HG03521 (cell line): Measurements from ENCODE around the gene BCKDHA.

Experiments used
- ATAC-seq: cut with Tn5 transposase; IDR thresholded peaks from one replicate; pipeline ENCODE4 v1.9.1; 2021; ENCODE audit warnings: mild to moderate bottlenecking, moderate library complexity; ENCODE audit not compliant: unreplicated experiment

The BCKDHA gene

GRCh38 chr19:41397086-41398049 lies at the start of gene BCKDHA, which contains the start of gene EXOSC5:
TSS of gene BCKDHA (plus strand) at chr19:41397818. CDS start at chr19:41397828, 10 bp downstream.
TSS of gene EXOSC5 (minus strand) at chr19:41397359. CDS start at chr19:41397328, 31 bp downstream.
- ATAC-seq: peak; percentile 94

GRCh38 chr19:41350735-41351338 lies 46.8 kb upstream of the BCKDHA start:
- ATAC-seq: no peak

GRCh38 chr19:41351339-41352245 lies 46.0 kb upstream of the BCKDHA start:
- peak; percentile 35 for ATAC-seq

DNA sequence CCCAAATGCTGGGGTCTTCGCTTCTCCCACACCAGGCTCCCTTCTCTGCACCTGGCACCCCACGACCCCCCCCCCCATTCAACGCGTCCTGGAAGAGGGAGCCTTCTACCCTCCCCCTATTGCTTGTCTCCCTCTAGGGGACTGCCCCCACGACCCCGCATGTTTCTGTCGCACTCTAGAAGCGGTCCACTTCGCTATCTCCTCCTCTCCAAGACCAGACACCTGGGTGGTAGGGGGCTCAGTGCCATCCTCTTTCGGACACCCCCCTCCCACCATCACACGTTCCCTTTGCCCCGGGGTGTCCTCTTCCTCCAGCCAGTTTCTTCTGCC lies 45.4 kb upstream of the BCKDHA start:
- ATAC-seq: no peak

- no peak for ATAC-seq
Measured at GRCh38 chr19:41352609-41353465, 44.8 kb upstream of the BCKDHA start.

GRCh38 chr19:41353466-41354342 lies 43.9 kb upstream of the BCKDHA start, which contains the start of gene TGFB1:
TSS of gene TGFB1 (minus strand) at chr19:41353922. CDS start at chr19:41353044, 878 bp downstream.
- peak; percentile 42 for ATAC-seq

DNA sequence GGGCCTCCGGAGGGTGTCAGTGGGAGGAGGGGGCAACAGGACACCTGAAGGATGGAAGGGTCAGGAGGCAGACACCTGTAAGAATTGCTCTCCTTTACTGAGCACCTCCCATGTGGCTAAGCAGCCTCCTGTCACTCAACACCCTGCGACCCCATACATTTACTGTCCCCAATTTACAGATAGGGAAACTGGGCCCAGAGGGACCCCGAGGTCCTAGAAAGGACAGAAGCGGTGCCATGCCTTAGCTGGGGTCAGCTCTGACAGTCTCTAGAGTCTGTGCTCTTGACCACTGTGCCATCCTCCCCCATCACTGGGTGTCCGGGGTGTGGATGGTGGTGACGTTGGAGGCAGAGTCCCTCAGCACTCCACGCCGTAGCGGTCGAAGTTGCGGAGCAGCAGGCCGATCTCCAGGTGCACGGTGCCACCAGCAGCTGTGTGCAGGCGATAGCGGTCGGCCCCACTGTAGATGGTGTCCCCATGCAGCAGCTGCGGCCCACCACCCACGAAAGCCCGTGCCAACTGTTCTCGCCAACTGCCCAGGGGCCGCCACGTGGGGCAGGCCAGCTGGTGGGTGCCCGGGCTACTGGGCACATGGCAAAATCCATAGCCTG lies 43.2 kb upstream of the BCKDHA start:
- no peak for ATAC-seq

GRCh38 chr19:41355035-41355434 lies 42.6 kb upstream of the BCKDHA start:
- ATAC-seq: no peak

GRCh38 chr19:41355802-41356201 lies 41.8 kb upstream of the BCKDHA start:
- ATAC-seq: no peak

DNA sequence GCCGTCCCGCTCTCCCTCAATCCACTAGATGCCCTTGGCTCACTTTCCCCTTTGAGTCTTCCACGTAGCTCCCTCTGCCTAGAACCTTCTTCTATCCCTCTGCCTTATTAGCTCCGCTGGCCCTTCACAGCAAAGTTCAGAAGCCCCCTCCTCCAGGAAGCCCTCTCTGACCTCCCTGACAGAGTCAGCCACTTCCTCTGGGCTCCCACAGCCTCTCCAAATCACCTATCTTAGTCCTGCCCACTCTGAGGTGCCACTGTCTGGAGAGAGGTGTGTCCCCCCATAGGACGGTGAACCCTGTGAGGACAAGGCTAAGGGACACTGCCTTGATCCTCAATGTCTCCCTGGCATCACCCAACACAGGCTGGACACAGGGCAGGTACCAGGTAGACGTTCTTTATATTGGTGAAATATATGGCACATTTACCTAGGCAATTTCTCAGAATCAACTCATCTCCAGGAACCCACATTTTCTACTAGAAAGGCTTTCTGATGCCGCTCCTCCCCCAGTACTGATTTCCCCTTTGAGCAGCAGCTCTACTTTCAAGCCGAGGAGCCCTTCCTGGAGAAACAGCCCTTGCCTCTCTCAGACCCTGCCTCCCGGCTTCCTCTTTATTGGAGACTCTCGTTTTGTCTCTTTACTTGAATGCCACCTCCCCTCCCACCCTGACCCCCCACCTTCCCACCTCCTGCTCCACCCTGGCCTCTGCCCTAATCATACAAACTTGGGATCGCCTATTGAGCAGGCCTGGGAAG lies 40.5 kb upstream of the BCKDHA start:
- no peak for ATAC-seq

DNA sequence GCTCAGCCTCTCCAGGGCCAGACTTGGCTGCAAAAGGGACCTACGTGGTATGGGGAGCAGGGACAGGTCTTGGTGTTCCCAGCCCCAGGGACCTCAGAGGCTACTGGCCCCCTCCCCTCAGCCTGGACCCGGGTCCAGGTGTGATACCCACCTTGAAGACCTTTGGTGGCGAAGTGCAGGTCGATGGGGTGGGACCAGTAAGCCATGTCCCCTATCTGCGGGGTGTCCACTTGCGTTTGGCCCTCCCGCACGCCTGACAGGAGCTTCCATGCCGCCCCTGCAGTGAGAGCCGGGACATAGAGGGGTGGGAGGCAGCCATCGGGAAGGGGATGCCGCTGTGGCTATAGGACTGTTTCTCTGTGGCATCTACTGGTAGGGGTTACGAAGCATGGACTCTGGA lies 39.9 kb upstream of the BCKDHA start:
- ATAC-seq: no peak

DNA sequence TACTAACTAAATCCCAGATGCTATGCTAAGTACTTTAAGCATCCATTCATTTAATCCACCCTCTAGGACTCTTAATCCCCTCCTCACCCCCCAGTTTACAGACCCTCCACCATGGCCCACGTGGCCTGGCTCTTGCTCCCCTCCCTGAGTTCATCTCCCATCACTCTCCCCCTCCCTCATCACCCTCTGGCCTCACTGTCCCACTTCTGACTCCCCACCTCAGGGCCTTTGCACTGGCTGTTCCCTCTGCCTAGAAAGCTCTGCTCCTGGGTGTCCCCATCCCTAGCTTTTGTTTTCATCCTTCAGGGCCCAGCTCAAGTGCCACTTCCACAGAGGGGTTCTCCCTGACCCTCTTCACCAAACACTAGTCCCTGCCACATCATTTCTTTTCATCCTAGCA lies 37.9 kb upstream of the BCKDHA start:
- no peak for ATAC-seq

DNA sequence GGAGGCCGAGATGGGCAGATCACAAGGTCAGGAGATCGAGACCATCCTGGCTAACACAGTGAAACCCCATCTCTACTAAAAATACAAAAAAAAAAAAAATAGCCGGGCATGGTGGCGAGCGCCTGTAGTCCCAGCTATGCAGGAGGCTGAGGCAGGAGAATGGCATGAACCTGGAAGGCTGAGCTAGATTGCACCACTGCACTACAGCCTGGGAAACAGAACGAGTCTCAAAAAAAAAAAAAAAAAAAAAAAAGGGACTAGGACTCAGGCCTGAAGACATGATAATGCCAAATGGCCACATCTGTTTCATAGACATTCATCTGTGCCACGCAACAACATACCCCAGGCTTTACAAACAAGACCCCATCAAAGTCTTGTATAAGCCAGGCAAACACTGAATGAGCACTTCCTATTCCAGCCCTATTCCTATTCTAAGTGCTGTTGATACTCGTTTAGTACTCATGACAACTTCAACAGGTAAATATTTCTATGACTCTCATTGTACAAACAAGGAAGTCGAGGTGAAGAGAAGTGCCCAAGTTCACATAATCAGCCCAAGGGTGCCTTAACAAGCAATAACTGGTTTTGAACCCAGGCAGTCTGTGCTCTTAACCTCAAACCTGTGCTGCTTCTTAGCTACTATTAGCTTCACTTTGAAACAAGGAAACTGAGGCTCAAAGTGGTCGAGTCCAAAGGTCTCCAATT lies 35.3 kb upstream of the BCKDHA start:
- no peak for ATAC-seq

DNA sequence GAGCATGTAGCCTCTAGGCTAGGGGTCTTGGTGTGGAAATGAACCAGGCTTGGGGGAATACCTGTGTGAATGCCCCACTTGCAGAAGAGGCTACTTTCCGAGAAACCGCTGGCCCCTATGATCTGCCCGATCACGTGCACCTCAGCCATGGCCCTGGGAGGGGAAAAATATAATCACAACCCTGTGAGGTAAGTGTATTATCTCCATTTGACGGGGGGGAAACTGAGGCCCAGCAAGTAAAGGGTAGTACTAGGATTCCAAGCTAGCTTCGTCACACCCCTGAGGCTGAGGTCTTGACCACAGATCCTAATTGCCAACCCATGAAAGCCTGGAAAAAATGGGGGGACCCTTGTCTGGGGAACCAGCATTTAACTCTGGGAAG lies 34.3 kb upstream of the BCKDHA start:
- no peak for ATAC-seq

GRCh38 chr19:41363753-41364523 lies 33.7 kb upstream of the BCKDHA start, which contains the start of gene B9D2:
TSS of gene B9D2 (minus strand) at chr19:41364149. CDS start at chr19:41363519, 630 bp downstream.
- peak; percentile 80 for ATAC-seq
